HG03039 (cell line): ENCODE measurements around the gene MED8.
"Not testable (repeated sequence)": the region's sequence is repeated elsewhere in the genome, so short reads cannot be mapped to it uniquely, and the experiment has no call there.

Experiments used
- ATAC-seq: cut with Tn5 transposase; IDR thresholded peaks from one replicate; pipeline ENCODE4 v1.9.1; 2021; ENCODE audit warnings: mild to moderate bottlenecking, moderate library complexity; ENCODE audit not compliant: unreplicated experiment

MED8 gene

GRCh38 chr1:43421976-43422750 lies 32.6 kb upstream of the MED8 start:
- no peak for ATAC-seq

DNA sequence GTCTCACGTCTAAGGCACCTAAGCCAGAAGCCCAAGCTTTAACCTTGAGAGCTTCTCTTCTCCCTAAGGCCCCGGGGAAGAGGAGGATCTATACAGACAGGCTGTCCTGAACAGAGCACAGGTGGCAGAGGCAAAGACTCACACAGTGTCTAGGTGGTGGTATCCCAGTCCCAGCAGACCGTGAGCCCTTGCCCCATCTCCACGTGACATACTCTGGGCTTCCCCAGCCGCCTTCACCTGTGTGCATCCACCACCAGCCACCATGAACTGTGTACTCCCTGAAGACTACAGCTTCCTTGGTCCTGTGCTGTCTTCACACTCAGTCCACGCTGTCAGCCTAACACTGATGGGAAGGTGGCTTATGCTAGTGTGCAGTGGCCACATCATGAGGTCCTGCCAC lies 31.8 kb upstream of the MED8 start:
- no peak for ATAC-seq

DNA sequence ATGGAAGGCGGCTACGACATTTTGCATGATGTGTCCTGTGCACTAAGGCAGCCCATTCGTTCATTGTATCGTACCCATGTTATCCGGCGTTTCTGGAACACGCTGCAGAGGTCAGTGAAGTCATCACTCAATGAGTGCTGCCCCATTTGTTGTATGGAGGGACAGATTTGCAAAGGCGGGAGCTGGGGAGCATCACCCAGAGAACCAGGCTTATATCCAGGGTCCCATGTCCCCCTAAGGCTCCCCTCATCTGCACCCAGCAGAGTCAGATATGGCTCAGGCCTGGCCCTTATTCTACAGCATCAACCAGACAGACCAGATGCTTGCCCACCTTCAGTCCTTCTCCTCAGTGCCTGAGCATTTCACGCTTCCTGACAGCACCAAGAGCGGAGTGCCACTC lies 31.3 kb upstream of the MED8 start:
- no peak for ATAC-seq

DNA sequence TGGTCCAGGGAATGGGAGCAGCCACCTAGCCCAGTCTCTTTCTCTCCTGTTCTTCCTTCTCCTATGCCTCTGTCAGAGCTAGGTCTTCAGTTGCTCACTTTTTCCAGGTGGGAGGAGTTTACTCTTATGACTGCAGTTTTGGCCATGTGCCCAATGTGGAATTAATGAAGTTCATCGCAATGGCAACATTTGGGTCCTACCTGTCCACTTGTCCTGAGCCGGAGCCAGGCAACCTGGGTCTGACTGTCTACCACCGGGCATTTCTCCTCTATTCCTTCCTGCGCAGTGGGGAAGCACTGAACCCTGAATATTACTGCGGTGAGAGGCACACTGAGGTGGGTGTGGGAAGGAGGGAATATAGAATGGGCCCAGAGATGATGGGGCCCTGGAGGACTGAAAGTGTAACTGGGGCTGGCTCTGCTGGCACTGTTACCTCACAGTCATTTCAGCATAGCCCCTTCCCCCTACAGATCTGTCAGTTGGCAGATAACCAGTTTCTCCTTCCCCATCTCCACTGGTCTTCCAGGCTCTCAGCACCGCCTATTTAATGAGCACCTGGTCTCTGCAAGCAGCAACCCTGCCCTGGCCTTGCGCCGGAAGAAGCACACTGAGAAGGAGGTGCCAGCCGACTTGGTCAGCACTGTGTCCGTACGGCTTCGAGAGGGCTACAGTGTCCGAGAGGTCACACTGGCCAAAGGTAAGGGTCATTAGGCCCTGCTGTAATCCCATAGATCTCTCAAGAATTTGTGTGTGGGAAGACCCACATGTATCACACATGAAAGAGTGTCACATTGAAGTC lies 30.2 kb upstream of the MED8 start:
- ATAC-seq = no peak

DNA sequence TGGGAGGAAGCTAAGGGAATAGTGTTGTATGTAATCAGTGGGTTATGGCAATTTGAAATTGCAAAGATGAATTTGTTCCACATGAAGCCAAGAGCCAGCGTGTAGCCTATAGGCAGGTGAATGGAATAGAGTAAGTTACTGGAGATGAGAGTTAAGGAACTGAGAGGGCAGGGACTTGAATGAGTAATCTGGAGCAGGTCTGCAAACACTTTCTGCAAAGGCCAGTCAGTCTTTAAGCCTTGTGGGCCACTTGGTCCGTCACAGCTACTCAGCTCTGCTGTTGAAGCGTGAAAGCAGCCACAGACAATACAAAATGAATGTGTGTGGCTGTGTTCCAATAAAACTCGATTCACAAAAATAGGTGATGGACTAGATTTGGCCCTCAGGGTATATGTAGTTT lies 29.3 kb upstream of the MED8 start:
- no peak for ATAC-seq

GRCh38 chr1:43415901-43416300 lies 26.3 kb upstream of the MED8 start:
- ATAC-seq = no peak

GRCh38 chr1:43414634-43415223 lies 25.1 kb upstream of the MED8 start:
- no peak for ATAC-seq

DNA sequence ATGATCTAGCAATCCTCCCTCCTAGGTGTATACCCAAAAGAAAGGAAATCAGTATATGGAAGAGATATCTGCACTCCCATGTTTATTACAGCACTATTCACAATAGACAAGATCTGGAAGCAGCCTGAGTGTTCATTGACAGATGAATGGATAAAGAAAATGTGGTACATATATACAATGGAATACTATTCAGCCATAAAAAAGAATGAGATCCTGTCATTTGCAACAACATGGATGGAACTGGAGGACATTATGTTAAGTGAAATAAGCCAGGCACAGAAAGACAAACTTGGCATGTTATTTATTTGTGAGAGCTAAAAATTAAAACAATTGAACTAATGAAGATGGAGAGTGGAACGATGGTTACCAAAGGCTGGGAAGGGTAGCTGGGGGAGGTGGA lies 23.8 kb upstream of the MED8 start:
- ATAC-seq = not testable (repeated sequence)

DNA sequence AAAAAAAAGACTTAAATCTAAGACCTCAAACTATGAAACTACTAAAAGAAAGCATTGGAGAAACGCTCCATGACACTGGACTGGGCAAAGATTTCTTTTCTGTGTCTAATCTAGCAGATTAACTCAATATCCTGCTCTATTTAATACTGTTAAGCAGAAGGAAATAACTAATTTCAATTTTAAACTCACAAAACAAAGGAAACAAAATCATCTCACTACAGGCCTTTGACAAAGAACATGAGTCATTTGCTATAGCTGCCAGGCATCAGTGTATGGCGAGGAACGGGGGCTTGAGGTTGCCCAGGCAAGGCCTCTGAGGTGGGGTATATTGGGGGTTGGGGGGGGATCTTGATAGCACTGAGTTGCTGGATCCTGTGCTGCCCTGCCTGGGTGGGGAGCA lies 21.0 kb upstream of the MED8 start:
- ATAC-seq = no peak

GRCh38 chr1:43405876-43406234 lies 16.3 kb upstream of the MED8 start:
- no peak for ATAC-seq

DNA sequence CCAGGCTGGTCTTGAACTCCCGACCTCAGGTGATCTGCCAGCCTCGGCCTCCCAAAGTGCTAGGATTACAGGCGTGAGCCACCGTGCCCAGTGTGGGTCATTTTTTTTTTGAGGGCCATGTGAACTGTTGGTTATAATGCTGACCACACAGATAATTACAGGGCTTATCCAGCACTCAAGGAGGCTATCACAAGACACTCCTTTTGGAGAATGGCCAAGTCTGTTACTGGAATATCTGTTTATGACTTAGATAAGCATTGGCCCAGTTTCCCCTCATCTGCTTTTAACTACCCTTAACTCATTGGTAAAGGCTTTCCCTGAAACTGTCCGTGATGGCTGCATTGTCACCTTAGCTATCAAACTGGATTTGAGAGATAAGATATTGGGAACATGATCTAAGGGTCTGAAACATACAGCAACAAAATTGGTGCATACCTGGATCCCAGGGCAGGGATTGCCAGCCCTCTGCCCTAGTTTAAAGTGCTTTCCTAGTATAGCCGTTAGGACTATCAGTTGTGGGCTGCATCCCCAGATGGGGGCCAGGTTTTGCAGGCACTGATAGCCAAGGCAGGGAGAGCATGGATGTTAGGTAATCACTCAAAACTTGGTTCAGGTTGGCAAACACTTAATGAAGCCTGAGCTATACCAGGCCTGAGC lies 15.7 kb upstream of the MED8 start:
- ATAC-seq = no peak

- ATAC-seq = no peak
These were observed 14.8 kb upstream of the MED8 start for GRCh38 chr1:43404353-43404752.

DNA sequence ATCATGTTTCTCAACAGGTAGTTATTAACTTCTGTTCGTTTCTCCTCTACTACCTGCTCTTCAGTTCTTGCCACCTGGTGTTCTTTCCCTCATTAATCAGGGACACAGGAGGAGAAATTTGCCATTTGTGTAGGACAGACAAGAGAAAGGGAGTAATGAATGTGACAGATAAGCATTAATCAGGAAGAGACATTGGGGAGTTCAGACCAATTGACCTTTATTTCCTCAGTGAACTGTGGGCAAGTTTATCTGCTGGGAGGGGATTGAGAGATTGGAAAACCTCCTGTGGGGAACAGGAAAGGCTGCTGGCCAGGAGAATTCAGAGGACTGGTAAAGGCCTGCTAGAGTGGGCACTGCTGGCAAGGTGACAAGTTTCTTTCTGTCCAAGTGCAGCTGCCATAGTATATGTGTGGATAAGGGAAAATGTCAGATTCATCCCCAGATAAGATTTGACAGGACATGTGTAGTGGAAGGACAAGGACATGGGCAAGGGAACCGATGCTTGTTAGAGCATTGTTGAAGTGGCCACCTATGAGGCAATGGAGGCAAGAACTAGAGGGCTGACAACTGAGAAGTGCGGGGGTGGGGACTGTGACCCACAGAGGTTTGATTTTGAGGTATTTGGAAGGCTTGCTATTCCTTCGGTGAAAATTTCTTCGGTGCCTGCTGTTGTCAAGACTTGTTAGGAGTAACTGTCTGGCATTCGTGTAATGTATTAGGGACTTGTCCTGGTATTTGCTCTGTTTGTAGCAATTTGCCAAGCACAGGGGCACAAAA lies 12.7 kb upstream of the MED8 start:
- ATAC-seq = no peak

GRCh38 chr1:43400441-43400840 lies 10.8 kb upstream of the MED8 start:
- not testable (repeated sequence) for ATAC-seq

DNA sequence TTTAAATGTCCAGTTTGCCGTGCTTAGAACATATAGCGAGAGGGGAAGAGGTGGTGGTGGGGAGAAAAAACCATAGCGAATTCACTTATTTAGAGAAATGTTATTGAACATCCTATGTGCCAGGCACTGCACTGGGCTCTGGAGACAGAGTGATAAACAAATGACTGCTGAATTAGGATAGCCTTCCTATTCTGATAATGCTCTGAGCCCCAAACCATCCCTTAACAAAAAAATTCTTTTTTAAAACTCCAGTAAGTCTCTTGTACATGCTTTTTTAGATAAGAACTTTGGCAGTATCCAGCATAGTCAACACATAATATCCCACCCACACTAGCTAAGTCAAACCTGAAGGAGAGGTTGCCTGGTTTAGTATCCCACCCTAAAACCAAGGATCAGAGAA lies 8.6 kb upstream of the MED8 start:
- no peak for ATAC-seq

DNA sequence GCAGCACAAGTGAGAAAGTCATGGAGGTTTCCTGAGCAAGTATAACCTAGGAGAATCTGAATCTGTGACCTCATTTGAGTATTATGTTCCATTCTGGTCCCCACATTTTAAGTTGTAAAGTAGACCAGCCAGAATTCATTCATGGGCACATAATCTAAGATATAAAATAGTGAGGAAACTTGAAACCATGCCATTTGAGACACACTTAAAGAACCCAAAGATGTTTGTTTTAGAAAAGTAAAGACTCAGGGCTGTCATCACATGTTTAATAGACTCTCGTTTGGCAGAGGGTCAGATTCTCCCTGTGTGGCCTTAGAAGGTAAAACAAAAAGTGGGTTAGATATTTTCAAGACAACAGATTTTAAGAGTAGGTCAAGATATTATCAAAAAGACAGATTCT lies 6.5 kb upstream of the MED8 start:
- no peak for ATAC-seq

DNA sequence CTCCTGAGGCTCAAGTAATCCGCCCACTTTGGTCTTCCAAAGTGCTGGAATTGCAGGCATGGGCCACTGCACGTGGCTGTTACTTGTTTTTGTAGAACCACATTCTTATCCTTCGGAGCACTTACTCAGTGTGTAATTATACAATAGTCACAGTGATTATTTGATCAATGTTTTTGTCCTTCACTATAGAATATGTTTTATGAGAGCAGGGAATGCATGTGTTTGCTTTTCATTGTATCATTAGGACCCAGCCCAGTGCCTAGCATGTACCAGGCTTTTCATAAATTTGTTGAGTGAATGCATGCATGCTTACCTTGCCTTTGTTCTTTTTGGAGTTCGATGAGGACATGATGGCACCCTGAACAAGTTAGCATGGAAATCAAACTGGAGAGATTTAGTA lies 5.9 kb upstream of the MED8 start:
- ATAC-seq = no peak

DNA sequence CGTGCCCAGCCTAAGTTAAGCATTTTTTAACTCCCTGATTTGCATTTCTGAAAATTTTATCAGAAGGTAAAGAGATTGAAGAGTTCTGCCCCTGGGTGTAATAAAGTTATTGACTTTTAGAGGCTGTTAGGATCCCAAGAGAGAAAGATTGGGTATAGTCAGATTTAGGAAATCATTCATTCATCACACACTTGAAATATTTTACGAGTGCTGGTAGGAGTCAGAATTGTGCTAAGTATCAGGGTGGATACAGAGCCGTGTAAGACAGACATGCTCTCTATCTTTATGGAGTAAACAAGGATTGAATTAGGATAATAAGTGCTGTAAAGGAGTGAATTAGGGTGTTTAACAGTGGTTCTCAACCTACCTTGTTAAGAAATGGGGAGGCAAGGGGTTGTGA lies 3.1 kb upstream of the MED8 start:
- ATAC-seq = no peak

- no peak for ATAC-seq
These were observed 987 bp downstream of the MED8 start for GRCh38 chr1:43388613-43389012.

DNA sequence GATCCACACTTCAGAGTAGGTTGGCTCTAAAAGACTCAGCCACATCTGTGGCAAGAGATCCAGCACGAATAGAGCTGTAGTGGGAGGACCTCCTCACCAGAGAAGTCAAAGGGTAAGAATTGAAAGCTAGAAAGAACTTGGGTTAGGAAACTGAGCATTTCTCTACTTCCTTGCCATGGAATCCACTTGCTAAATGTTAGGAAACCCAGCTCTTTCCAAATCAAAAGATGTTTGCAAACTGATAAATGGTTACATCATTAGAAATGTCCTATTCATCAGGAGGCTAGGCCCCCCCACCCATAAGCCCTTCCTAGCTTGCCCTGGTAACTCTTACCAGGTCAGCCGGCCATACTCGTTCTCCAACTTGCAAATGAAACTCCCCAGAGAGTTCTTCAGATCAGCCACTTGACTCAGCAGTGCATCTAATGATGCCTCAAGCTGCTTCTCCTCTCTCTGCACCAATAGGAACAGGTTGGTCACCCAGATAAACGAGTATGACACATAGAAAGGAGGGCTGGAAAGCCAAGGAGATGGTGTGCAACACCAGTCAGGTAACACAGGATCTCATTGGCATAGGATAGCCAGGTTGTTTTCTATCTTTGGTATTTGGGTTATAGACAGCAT lies 1.5 kb downstream of the MED8 start:
- no peak for ATAC-seq
